ENCODE results near the gene NXN.

GRCh38 chr17:806346-806745 is 173.2 kb downstream of the NXN start:
- TF ChIP-seq CTCF (IDR thresholded peaks at IDR 0.05) = no peak
- TF ChIP-seq POLR2A (IDR thresholded peaks at IDR 0.05) = no peak
